HepG2 (cell line): ENCODE results near the gene ADCY9. TPM values are rescaled to one million over a fixed set of nuclear protein-coding genes. Genes with fewer than 3 reads are reported as not detected.

ENCODE experiments used
- BCL3 ChIP-seq: sonication (generic); formaldehyde crosslinking; IDR thresholded peaks from 2 replicates; pipeline ENCODE4 v1.5.1; 2020; ENCODE audit warnings: mild to moderate bottlenecking, missing genetic modification reagents, moderate library complexity
- BRD4 ChIP-seq: sonication (generic); formaldehyde crosslinking; IDR thresholded peaks from 2 replicates; pipeline ENCODE4 v1.4.0; 2020; ENCODE audit warnings: missing genetic modification reagents
- HINFP ChIP-seq: sonication (generic); formaldehyde crosslinking; IDR thresholded peaks from 2 replicates; pipeline ENCODE4 v1.4.0; 2020; ENCODE audit warnings: low read depth, mild to moderate bottlenecking, missing genetic modification reagents
- MYNN ChIP-seq: sonication (generic); formaldehyde crosslinking; IDR thresholded peaks from 2 replicates; pipeline ENCODE4 v1.4.0; 2020; ENCODE audit warnings: mild to moderate bottlenecking, low read depth, missing genetic modification reagents
- PAWR ChIP-seq: sonication (generic); formaldehyde crosslinking; IDR thresholded peaks from 2 replicates; pipeline ENCODE4 v1.4.0; 2020; ENCODE audit warnings: missing genetic modification reagents, mild to moderate bottlenecking, borderline replicate concordance
- RBM22 ChIP-seq: fragments of 200-400 bp; formaldehyde crosslinking; optimal IDR thresholded peaks from 2 replicates; pipeline ENCODE3; 2017; ENCODE audit warnings: mild to moderate bottlenecking, low read length, moderate library complexity
- RFX3 ChIP-seq: IDR thresholded peaks from 2 replicates; pipeline ENCODE4 v1.6.1; 2016; ENCODE audit warnings: missing biosample characterization, missing genetic modification reagents
- RXRA ChIP-seq: sonication (generic); formaldehyde crosslinking; IDR thresholded peaks from 2 replicates; pipeline ENCODE4 v1.5.1; 2020; ENCODE audit warnings: missing genetic modification reagents
- STAT6 ChIP-seq: sonication (generic); formaldehyde crosslinking; IDR thresholded peaks from 2 replicates; pipeline ENCODE4 v1.4.0; 2020; ENCODE audit warnings: missing genetic modification reagents, mild to moderate bottlenecking, borderline replicate concordance
- TP53 ChIP-seq: sonication (generic); formaldehyde crosslinking; conservative IDR thresholded peaks from 2 replicates; pipeline ENCODE4 v1.4.0; 2020; ENCODE audit warnings: missing genetic modification reagents
- TRIM24 ChIP-seq: sonication (generic); formaldehyde crosslinking; IDR thresholded peaks from 2 replicates; pipeline ENCODE4 v1.8.0; 2022; ENCODE audit warnings: mild to moderate bottlenecking, missing genetic modification reagents
- ZKSCAN1 ChIP-seq: fragments of 150-350 bp; IDR thresholded peaks from 2 replicates; pipeline ENCODE4 v1.6.1; 2014; ENCODE audit warnings: low read length
- ZNF101 ChIP-seq: sonication (generic); formaldehyde crosslinking; IDR thresholded peaks from 2 replicates; pipeline ENCODE4 v1.4.0; 2020; ENCODE audit warnings: mild to moderate bottlenecking, low read depth, missing genetic modification reagents, borderline replicate concordance
- ZNF30 ChIP-seq: sonication (generic); formaldehyde crosslinking; IDR thresholded peaks from 2 replicates; pipeline ENCODE4 v1.5.0; 2020; ENCODE audit warnings: mild to moderate bottlenecking, missing genetic modification reagents
- ZNF337 ChIP-seq: sonication (generic); formaldehyde crosslinking; IDR thresholded peaks from 2 replicates; pipeline ENCODE4 v1.5.1; 2020; ENCODE audit warnings: missing genetic modification reagents, low read depth, mild to moderate bottlenecking, borderline replicate concordance
- ZNF34 ChIP-seq: sonication (generic); formaldehyde crosslinking; IDR thresholded peaks from 2 replicates; pipeline ENCODE4 v1.4.0; 2020; ENCODE audit warnings: mild to moderate bottlenecking, missing genetic modification reagents, borderline replicate concordance
- ZNF383 ChIP-seq: sonication (generic); formaldehyde crosslinking; IDR thresholded peaks from 2 replicates; pipeline ENCODE4 v1.4.0; 2020; ENCODE audit warnings: missing genetic modification reagents, mild to moderate bottlenecking, borderline replicate concordance
- ZNF468 ChIP-seq: sonication (generic); formaldehyde crosslinking; IDR thresholded peaks from 2 replicates; pipeline ENCODE4 v1.8.0; 2022; ENCODE audit warnings: mild to moderate bottlenecking, moderate library complexity, missing genetic modification reagents
- ZNF543 ChIP-seq: sonication (generic); formaldehyde crosslinking; IDR thresholded peaks from 2 replicates; pipeline ENCODE4 v1.4.0; 2020; ENCODE audit warnings: mild to moderate bottlenecking, missing genetic modification reagents
- ZNF629 ChIP-seq: sonication (generic); formaldehyde crosslinking; conservative IDR thresholded peaks from 2 replicates; pipeline ENCODE4 v1.5.0; 2020; ENCODE audit warnings: missing genetic modification reagents
- polyA plus RNA-seq, 8 experiments: library from polyadenylated mRNA; depleted of rRNA in 3 of 8; stranded (reverse) in 7 of 8; unstranded in 1 of 8; fragments of >200 nt; fragmentation: Illumina TruSeq in 4 of 8; extraction: Trizol in 4 of 8; gene quantifications; 2 replicates each; pipeline versions ENCODE4 v1.2.1 to v1.2.3, GENCODE V29; 2011 to 2016; ENCODE audit warnings: low read depth in 4 of 8, missing spikeins in 1 of 8, mixed read lengths in 1 of 8; ENCODE audit not compliant: insufficient read depth in 1 of 8
- total RNA-seq, 5 experiments: library from RNA; depleted of rRNA; stranded (reverse); fragments of >200 nt; fragmentation: Illumina TruSeq; extraction: Trizol; gene quantifications; 2 replicates each; pipeline ENCODE4 v1.2.3, GENCODE V29; 2016; ENCODE audit warnings: low read depth in 1 of 5
- TF ChIP-seq, protein P1 (sequence below): sonication (generic); formaldehyde crosslinking; IDR thresholded peaks from 2 replicates; pipeline ENCODE4 v1.4.0; 2020; ENCODE audit warnings: mild to moderate bottlenecking, low read depth, missing genetic modification reagents
- TF ChIP-seq, protein P2 (sequence below): sonication (generic); formaldehyde crosslinking; IDR thresholded peaks from 2 replicates; pipeline ENCODE4 v1.4.0; 2020; ENCODE audit warnings: missing genetic modification reagents

The ADCY9 gene
- total and polyA plus RNA-seq, 2 of the 13 experiments (the other 11 are each of a cell fraction or from before 2014, with no cell fraction given), result 11.2 to 13.9 TPM

DNA sequence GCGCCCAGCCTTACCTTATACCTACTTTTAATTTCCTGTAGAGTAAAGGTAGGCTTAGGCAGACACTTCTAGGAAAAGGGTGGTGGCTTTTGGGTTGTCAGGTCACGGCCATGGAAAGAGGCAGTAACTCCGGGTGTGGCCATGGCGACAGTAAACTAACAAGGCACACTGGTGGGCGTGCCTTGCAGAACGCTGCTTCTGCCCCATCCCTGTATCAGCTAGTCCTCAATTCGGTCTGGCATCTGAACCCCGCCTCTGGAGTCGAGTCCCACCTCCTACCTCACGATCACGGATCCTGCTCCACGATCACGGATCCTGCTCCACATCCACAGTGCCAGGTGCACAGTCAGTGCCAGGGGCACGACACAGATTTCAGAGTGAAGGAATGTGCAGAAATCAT is 5.6 kb downstream of the ADCY9 start (continued):
- TF ChIP-seq STAT6 (CRISPR knock-in tag) (no peak), RFX3 (peak; percentile 78), ZNF468 (no peak), ZNF543 (CRISPR knock-in tag) (0 out of 2 replicates have a peak, but pooled peaks have one; percentile 22), RXRA (CRISPR knock-in tag) (no peak; the same call in 1 of the 2 replicates), ZKSCAN1 (no peak), BRD4 (CRISPR knock-in tag) (no peak), TRIM24 (CRISPR knock-in tag) (no peak), PAWR (CRISPR knock-in tag) (no peak), HINFP (peak; percentile 88; the same call in 1 of the 2 replicates), ZNF34 (CRISPR knock-in tag) (no peak), MYNN (CRISPR knock-in tag) (no peak), ZNF101 (no peak), ZNF30 (no peak), BCL3 (CRISPR knock-in tag) (no peak), TP53 (CRISPR knock-in tag) (no peak), ZNF383 (no peak), ZNF337 (no peak), ZNF629 (CRISPR knock-in tag) (no peak), RBM22 (no peak)
- TF ChIP-seq, protein P1, sequence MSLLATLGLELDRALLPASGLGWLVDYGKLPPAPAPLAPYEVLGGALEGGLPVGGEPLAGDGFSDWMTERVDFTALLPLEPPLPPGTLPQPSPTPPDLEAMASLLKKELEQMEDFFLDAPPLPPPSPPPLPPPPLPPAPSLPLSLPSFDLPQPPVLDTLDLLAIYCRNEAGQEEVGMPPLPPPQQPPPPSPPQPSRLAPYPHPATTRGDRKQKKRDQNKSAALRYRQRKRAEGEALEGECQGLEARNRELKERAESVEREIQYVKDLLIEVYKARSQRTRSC (CRISPR knock-in tag), result no peak
- TF ChIP-seq, protein P2, sequence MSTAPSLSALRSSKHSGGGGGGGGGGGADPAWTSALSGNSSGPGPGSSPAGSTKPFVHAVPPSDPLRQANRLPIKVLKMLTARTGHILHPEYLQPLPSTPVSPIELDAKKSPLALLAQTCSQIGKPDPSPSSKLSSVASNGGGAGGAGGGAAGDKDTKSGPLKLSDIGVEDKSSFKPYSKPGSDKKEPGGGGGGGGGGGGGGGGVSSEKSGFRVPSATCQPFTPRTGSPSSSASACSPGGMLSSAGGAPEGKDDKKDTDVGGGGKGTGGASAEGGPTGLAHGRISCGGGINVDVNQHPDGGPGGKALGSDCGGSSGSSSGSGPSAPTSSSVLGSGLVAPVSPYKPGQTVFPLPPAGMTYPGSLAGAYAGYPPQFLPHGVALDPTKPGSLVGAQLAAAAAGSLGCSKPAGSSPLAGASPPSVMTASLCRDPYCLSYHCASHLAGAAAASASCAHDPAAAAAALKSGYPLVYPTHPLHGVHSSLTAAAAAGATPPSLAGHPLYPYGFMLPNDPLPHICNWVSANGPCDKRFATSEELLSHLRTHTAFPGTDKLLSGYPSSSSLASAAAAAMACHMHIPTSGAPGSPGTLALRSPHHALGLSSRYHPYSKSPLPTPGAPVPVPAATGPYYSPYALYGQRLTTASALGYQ, result no peak
